OCI-LY3 (cell line): ENCODE data around the gene IPPK.

Source experiments
- H2AFZ ChIP-seq: fragments of 200-600, 300-600 bp; shearing (Covaris generic); 2 replicates; pipeline ENCODE4 v1.6.0; 2014; ENCODE audit warnings: antibody characterized with exemption, low read depth, low read length
- H3K27ac ChIP-seq: fragments of 200-600, 300-600 bp; sonication (generic); 2 replicates; pipeline ENCODE4 v1.5.1; 2014; ENCODE audit warnings: mild to moderate bottlenecking, low read length, moderate library complexity, mixed read lengths
- H3K27me3 ChIP-seq: fragments of 200-600, 300-600 bp; sonication (generic); 2 replicates; pipeline ENCODE4 v1.6.1; 2014; ENCODE audit warnings: low read depth, low read length, mixed read lengths
- H3K36me3 ChIP-seq: fragments of 200-600, 300-600 bp; sonication (generic); replicated peaks from 2 replicates; pipeline ENCODE3; 2014; ENCODE audit warnings: low read depth, low read length, mixed read lengths
- H3K4me1 ChIP-seq: fragments of 300-600, 200-600 bp; sonication (generic); 2 replicates; pipeline ENCODE4 v1.6.1; 2014; ENCODE audit warnings: low read length, mixed read lengths
- H3K4me2 ChIP-seq: fragments of 200-600, 300-600 bp; sonication (generic); 2 replicates; pipeline ENCODE4 v1.6.1; 2014; ENCODE audit warnings: low read length, mixed read lengths
- H3K4me3 ChIP-seq: fragments of 300-600, 200-600 bp; sonication (generic); 2 replicates; pipeline ENCODE4 v1.5.1; 2014; ENCODE audit warnings: antibody characterized with exemption, mild to moderate bottlenecking, low read length, moderate library complexity
- H3K79me2 ChIP-seq: fragments of 300-600, 200-600 bp; shearing (Covaris generic); 2 replicates; pipeline ENCODE4 v1.6.1; 2014; ENCODE audit warnings: mild to moderate bottlenecking, low read length, mixed read lengths
- H3K9ac ChIP-seq: fragments of 300-600, 200-600 bp; shearing (Covaris generic); 2 replicates; pipeline ENCODE4 v1.6.0; 2014; ENCODE audit warnings: mild to moderate bottlenecking, low read length, moderate library complexity
- H3K9me3 ChIP-seq: fragments of 200-600, 300-600 bp; shearing (Covaris generic); 2 replicates; pipeline ENCODE4 v1.6.1; 2014; ENCODE audit warnings: low read length, mixed read lengths; ENCODE audit not compliant: insufficient read depth
- H4K20me1 ChIP-seq: fragments of 200-600, 300-600 bp; sonication (generic); 2 replicates; pipeline ENCODE4 v1.6.1; 2016; ENCODE audit warnings: low read length, mixed read lengths; ENCODE audit not compliant: insufficient read depth
- CTCF ChIP-seq: fragments of 200-600, 300-600 bp; sonication (generic); IDR thresholded peaks from 2 replicates; pipeline ENCODE4 v1.5.1; 2014; ENCODE audit warnings: antibody characterized with exemption, low read length, low read depth
- EZH2phosphoT487 ChIP-seq: fragments of 200-600 bp; shearing (Covaris generic); IDR thresholded peaks from 2 replicates; pipeline ENCODE4 v1.6.1; 2018; ENCODE audit warnings: antibody characterized with exemption, mixed run types, low read depth

IPPK gene

GRCh38 chr9:92661127-92661526, 8.8 kb downstream of the IPPK start:
- Histone ChIP-seq H3K4me3 (no peak overlapping the region), H3K79me2 (peaks cover 80% of the 10 kb centered on the region), H3K9ac (no peak overlapping the region), H3K27ac (no peak overlapping the region), H2AFZ (no peak overlapping the region), H4K20me1 (peaks cover 35% of the 10 kb centered on the region), H3K27me3 (no peaks in the 10 kb centered on the region), H3K9me3 (no peaks in the 10 kb centered on the region), H3K36me3 (peaks cover 13% of the 10 kb centered on the region), H3K4me1 (no peaks in the 10 kb centered on the region), H3K4me2 (no peak overlapping the region)
- TF ChIP-seq CTCF (no peak), EZH2phosphoT487 (no peak)

DNA sequence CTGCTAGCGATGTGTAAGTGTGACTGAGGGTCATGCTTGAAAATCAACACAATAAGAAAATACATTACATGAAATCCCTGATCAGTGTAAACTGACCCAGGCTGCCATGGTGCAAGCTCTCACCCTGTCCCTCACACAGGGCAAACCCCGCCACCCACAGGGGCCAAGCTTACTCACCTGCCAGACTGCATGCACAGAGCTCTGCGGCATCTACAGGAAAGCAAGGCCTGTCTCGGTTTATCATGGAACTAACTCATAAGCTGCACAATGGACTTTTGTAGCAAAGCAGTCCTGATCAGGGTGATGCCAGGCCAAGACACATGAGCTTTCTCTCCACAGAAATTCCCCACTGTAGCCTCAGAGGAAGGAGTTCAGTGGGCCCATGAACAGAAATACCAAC, 9.7 kb downstream of the IPPK start:
- Histone ChIP-seq H3K27ac (no peak overlapping the region), H4K20me1 (peaks cover 31% of the 10 kb centered on the region; the same call in 1 of the 2 replicates), H3K9ac (no peak overlapping the region), H3K79me2 (peaks cover 72% of the 10 kb centered on the region), H2AFZ (no peak overlapping the region), H3K27me3 (no peaks in the 10 kb centered on the region), H3K36me3 (peaks cover 14% of the 10 kb centered on the region), H3K4me1 (no peaks in the 10 kb centered on the region), H3K4me2 (no peak overlapping the region), H3K9me3 (no peaks in the 10 kb centered on the region), H3K4me3 (no peak overlapping the region)
- TF ChIP-seq CTCF: no peak
- no peak for TF ChIP-seq EZH2phosphoT487

DNA sequence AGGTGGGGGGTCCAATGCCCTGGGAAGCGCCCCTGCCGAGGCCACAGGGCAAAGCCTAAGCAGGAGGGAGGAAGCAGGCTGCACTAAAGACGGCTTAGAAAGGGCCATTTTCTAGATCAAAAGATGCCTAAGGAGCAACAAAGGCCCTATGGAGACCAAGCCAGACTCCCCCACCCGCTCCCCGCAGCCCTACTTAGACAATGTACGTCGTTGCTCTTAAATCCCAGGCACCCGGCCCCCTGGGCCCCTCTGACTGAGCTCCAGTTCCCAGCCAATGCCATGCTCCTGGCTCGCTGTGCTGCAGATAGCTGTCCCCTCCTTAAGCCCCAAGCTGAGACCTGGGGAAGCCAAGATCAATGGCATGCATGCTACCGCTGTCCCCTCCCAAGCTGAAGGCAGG, 10.3 kb downstream of the IPPK start:
- Histone ChIP-seq H3K4me2 (no peak overlapping the region), H3K9ac (no peak overlapping the region), H3K4me1 (no peaks in the 10 kb centered on the region), H3K36me3 (peaks cover 14% of the 10 kb centered on the region), H3K27me3 (no peaks in the 10 kb centered on the region), H3K9me3 (no peaks in the 10 kb centered on the region), H3K79me2 (peaks cover 69% of the 10 kb centered on the region), H3K27ac (no peak overlapping the region), H4K20me1 (peaks cover 28% of the 10 kb centered on the region; the same call in 1 of the 2 replicates), H2AFZ (no peak overlapping the region), H3K4me3 (no peak overlapping the region)
- TF ChIP-seq CTCF (no peak), EZH2phosphoT487 (no peak)

- TF ChIP-seq EZH2phosphoT487 (no peak), CTCF (no peak)
- Histone ChIP-seq H3K9ac (no peak overlapping the region), H4K20me1 (peaks cover 23% of the 10 kb centered on the region; the same call in 1 of the 2 replicates), H3K9me3 (no peaks in the 10 kb centered on the region), H3K27ac (no peak overlapping the region), H3K27me3 (no peaks in the 10 kb centered on the region), H3K79me2 (peaks cover 59% of the 10 kb centered on the region), H3K4me2 (no peak overlapping the region), H3K36me3 (peaks cover 14% of the 10 kb centered on the region), H3K4me1 (no peaks in the 10 kb centered on the region), H3K4me3 (no peak overlapping the region), H2AFZ (no peak overlapping the region)
Observed at GRCh38 chr9:92658611-92659010, 11.3 kb downstream of the IPPK start.
